ENCODE data around the gene MBD3L3. TPM values are rescaled to one million over a fixed set of nuclear protein-coding genes. Genes with fewer than 3 reads are reported as not detected.

MBD3L3 gene
- total and polyA plus RNA-seq, 10 of the 15 experiments (the other 5 are each of a cell fraction or from before 2014, with no cell fraction given) = not detected

DNA sequence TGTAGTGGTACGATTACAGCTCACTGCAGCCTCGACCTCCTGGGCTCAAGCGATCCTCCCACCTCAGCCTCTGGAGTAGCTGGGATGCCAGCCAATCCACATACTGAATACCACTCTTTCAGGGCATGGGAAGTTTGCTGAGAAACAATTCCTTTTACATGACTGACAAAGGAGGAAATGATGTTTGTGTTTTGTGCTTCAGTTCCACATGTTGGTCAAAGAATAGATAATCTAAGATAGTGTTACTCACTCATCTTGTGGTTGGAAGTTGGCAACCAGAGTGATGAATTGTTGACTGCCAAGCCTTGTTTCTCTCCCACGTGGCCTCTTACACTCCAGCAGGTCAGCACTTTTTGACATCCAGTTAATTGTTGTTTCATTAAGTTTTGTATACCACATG is 44.8 kb downstream of the MBD3L3 start:
- ChIA-PET CTCF (interaction anchor here (1.1 kb wide), 1 partner anchor 16 kb away, joined by 3 read pairs; no protein-coding TSS in a partner anchor), RAD21 (ENCODE audit: unreplicated experiment) (interaction anchor here (1.2 to 2.8 kb wide), 2 partner anchors 16 to 55 kb away, joined by 3 to 9 read pairs; partner anchors contain the start of gene ZNF557), POLR2A (interaction anchor here (1.0 to 1.6 kb wide), 3 partner anchors 25 to 55 kb away, joined by 3 to 4 read pairs (median 3); partner anchors contain the start of gene ZNF557), SMC1A (ENCODE audit: uncharacterized antibody, unreplicated experiment) (interaction anchor here (1.5 kb wide), 1 partner anchor 17 kb away, joined by 7 read pairs; no protein-coding TSS in a partner anchor)
- Histone ChIP-seq H3K4me1 (ENCODE audit: control insufficient read depth, insufficient read depth, low read length) (peaks cover 16% of the 10 kb centered on the region), H3K4me2 (ENCODE audit: control insufficient read depth, insufficient read depth) (no peak overlapping the region), H3K4me3 (no peak overlapping the region), H4K20me1 (ENCODE audit: control insufficient read depth, insufficient read depth) (no peaks in the 10 kb centered on the region), H2AFZ (ENCODE audit: control insufficient read depth, low read depth, low read length) (no peak overlapping the region), H3K36me3 (ENCODE audit: control insufficient read depth in 2 of 2, insufficient read depth in 2 of 2, low read length in 1 of 2) (no peaks in the 10 kb centered on the region), H3K27ac (ENCODE audit: control insufficient read depth, insufficient read depth) (no peak overlapping the region; the same call in 1 of the 2 replicates), H3K79me2 (ENCODE audit: control insufficient read depth, insufficient read depth, low read length) (no peaks in the 10 kb centered on the region), H3K9ac (ENCODE audit: control insufficient read depth, insufficient read depth, low read length) (no peak overlapping the region), H3K9me3 (replicated peaks; ENCODE audit: control insufficient read depth, insufficient read depth, low read length) (no peaks in the 10 kb centered on the region; the same call in 1 of the 3 replicates), H3K27me3 (replicated peaks in 1 of 2; ENCODE audit: control insufficient read depth in 2 of 2, insufficient read depth in 2 of 2, low read length in 1 of 2) (no peaks in the 10 kb centered on the region)
- FAIRE-seq (no peak), DNase-seq (ENCODE audit: low read depth, low spot score) (peak; percentile 68), ATAC-seq (peak; percentile 70)
- intact Hi-C loops (cut with micrococcal nuclease; ENCODE audit: unreplicated experiment) = no loop called here
- BruUV-seq (replicated peaks) = no TSS peak
- in situ Hi-C loops (cut with MboI) = loop anchor here (5.0 kb wide), 1 partner anchor 64 kb away; no protein-coding TSS in a partner anchor
- 25% methylated on average over 4 of the region's 4 CpGs for WGBS (ENCODE audit: insufficient coverage, insufficient replicate concordance, low lambda C conversion rate, missing lambda C conversion rate)
- TF ChIP-seq NFYB (IDR thresholded peaks at IDR 0.05; ENCODE audit: insufficient read depth, low read depth, low read length) (no peak), NBN (IDR thresholded peaks at IDR 0.05) (peak; percentile 72), ATF7 (IDR thresholded peaks at IDR 0.05; ENCODE audit: low read depth) (peak; percentile 77), ZNF24 (IDR thresholded peaks at IDR 0.05) (peak; percentile 56; the same call in 1 of the 2 replicates), TCF12 (IDR thresholded peaks at IDR 0.05; ENCODE audit: low read depth, low read length) (no peak), PAX8 (IDR thresholded peaks at IDR 0.05) (no peak), CBFB (IDR thresholded peaks at IDR 0.05; ENCODE audit: low read depth) (no peak), CHD2 (IDR thresholded peaks at IDR 0.05; ENCODE audit: borderline replicate concordance, low read depth, low read length) (no peak), JUND (IDR thresholded peaks at IDR 0.05; ENCODE audit: low read depth, low read length) (no peak), SUPT20H (IDR thresholded peaks at IDR 0.05; ENCODE audit: borderline replicate concordance, control insufficient read depth, low read depth, low read length) (no peak)
- TF ChIP-seq, protein P1, sequence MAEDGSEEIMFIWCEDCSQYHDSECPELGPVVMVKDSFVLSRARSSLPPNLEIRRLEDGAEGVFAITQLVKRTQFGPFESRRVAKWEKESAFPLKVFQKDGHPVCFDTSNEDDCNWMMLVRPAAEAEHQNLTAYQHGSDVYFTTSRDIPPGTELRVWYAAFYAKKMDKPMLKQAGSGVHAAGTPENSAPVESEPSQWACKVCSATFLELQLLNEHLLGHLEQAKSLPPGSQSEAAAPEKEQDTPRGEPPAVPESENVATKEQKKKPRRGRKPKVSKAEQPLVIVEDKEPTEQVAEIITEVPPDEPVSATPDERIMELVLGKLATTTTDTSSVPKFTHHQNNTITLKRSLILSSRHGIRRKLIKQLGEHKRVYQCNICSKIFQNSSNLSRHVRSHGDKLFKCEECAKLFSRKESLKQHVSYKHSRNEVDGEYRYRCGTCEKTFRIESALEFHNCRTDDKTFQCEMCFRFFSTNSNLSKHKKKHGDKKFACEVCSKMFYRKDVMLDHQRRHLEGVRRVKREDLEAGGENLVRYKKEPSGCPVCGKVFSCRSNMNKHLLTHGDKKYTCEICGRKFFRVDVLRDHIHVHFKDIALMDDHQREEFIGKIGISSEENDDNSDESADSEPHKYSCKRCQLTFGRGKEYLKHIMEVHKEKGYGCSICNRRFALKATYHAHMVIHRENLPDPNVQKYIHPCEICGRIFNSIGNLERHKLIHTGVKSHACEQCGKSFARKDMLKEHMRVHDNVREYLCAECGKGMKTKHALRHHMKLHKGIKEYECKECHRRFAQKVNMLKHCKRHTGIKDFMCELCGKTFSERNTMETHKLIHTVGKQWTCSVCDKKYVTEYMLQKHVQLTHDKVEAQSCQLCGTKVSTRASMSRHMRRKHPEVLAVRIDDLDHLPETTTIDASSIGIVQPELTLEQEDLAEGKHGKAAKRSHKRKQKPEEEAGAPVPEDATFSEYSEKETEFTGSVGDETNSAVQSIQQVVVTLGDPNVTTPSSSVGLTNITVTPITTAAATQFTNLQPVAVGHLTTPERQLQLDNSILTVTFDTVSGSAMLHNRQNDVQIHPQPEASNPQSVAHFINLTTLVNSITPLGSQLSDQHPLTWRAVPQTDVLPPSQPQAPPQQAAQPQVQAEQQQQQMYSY (CRISPR knock-in tag; IDR thresholded peaks at IDR 0.05) = no peak
- TF ChIP-seq, protein P2, sequence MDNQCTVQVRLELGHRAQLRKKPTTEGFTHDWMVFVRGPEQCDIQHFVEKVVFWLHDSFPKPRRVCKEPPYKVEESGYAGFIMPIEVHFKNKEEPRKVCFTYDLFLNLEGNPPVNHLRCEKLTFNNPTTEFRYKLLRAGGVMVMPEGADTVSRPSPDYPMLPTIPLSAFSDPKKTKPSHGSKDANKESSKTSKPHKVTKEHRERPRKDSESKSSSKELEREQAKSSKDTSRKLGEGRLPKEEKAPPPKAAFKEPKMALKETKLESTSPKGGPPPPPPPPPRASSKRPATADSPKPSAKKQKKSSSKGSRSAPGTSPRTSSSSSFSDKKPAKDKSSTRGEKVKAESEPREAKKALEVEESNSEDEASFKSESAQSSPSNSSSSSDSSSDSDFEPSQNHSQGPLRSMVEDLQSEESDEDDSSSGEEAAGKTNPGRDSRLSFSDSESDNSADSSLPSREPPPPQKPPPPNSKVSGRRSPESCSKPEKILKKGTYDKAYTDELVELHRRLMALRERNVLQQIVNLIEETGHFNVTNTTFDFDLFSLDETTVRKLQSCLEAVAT (IDR thresholded peaks at IDR 0.05) = 0 out of 2 replicates have a peak, but pooled peaks have one; percentile 47
- TF ChIP-seq, protein P3, sequence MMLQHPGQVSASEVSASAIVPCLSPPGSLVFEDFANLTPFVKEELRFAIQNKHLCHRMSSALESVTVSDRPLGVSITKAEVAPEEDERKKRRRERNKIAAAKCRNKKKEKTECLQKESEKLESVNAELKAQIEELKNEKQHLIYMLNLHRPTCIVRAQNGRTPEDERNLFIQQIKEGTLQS (IDR thresholded peaks at IDR 0.05; ENCODE audit: borderline replicate concordance, extremely low read depth, low read depth, low read length) = no peak
- TF ChIP-seq, protein P4, sequence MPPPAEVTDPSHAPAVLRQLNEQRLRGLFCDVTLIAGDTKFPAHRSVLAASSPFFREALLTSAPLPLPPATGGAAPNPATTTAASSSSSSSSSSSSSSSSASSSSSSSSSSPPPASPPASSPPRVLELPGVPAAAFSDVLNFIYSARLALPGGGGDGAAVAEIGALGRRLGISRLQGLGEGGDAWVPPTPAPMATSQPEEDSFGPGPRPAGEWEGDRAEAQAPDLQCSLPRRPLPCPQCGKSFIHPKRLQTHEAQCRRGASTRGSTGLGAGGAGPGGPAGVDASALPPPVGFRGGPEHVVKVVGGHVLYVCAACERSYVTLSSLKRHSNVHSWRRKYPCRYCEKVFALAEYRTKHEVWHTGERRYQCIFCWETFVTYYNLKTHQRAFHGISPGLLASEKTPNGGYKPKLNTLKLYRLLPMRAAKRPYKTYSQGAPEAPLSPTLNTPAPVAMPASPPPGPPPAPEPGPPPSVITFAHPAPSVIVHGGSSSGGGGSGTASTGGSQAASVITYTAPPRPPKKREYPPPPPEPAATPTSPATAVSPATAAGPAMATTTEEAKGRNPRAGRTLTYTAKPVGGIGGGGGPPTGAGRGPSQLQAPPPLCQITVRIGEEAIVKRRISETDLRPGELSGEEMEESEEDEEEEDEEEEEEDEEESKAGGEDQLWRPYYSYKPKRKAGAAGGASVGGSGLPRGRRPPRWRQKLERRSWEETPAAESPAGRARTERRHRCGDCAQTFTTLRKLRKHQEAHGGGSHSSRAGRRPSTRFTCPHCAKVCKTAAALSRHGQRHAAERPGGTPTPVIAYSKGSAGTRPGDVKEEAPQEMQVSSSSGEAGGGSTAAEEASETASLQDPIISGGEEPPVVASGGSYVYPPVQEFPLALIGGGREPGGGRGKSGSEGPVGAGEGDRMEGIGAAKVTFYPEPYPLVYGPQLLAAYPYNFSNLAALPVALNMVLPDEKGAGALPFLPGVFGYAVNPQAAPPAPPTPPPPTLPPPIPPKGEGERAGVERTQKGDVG (CRISPR knock-in tag; IDR thresholded peaks at IDR 0.05) = no peak

Measured in GM12878 (cell line).